Choroid plexus epithelial cell (primary cell): Measurements from ENCODE around the gene FOXP1.
"Not testable (repeated sequence)": the region's sequence is repeated elsewhere in the genome, so short reads cannot be mapped to it uniquely, and the experiment has no call there.

Experiments used
- DNase-seq: peaks from one replicate; pipeline ENCODE4 v3.0.0-alpha.2; 2010; ENCODE audit warnings: low read depth
- H3K4me3 ChIP-seq: 2 replicates; pipeline ENCODE4 v1.5.1; 2011; ENCODE audit warnings: low read depth, mild to moderate bottlenecking, control low read depth, low read length, moderate library complexity
- TF ChIP-seq, protein P1 (sequence below): conservative IDR thresholded peaks from 2 replicates; pipeline ENCODE4 v1.5.1; 2011; ENCODE audit warnings: low read depth, mild to moderate bottlenecking, control low read depth, inconsistent platforms, low read length, moderate library complexity

Gene FOXP1

DNA sequence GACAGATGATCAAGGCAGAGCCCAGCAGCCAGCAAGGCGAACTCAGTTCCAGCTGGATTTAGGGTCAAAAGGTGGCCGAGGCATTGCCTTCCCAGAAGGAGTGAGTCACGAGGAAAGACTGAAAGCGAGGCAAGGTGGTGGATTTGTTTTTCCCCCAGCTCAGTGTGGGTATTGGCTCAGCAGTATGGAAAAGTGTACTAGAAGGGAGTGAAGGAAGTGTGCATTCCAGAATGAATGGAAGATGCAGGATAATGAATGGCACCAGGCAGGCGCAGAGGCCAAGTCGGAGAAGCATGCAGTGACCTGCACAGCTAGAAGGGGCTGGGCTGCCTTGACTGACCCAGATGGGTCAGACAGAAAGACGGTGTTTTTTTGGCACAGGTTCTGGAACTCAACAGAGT is 46.3 kb downstream of the FOXP1 start:
- DNase-seq, result peak; percentile 74
- H3K4me3 ChIP-seq, result no peak overlapping the region
- TF ChIP-seq, protein P1, sequence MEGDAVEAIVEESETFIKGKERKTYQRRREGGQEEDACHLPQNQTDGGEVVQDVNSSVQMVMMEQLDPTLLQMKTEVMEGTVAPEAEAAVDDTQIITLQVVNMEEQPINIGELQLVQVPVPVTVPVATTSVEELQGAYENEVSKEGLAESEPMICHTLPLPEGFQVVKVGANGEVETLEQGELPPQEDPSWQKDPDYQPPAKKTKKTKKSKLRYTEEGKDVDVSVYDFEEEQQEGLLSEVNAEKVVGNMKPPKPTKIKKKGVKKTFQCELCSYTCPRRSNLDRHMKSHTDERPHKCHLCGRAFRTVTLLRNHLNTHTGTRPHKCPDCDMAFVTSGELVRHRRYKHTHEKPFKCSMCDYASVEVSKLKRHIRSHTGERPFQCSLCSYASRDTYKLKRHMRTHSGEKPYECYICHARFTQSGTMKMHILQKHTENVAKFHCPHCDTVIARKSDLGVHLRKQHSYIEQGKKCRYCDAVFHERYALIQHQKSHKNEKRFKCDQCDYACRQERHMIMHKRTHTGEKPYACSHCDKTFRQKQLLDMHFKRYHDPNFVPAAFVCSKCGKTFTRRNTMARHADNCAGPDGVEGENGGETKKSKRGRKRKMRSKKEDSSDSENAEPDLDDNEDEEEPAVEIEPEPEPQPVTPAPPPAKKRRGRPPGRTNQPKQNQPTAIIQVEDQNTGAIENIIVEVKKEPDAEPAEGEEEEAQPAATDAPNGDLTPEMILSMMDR, result no peak

DNA sequence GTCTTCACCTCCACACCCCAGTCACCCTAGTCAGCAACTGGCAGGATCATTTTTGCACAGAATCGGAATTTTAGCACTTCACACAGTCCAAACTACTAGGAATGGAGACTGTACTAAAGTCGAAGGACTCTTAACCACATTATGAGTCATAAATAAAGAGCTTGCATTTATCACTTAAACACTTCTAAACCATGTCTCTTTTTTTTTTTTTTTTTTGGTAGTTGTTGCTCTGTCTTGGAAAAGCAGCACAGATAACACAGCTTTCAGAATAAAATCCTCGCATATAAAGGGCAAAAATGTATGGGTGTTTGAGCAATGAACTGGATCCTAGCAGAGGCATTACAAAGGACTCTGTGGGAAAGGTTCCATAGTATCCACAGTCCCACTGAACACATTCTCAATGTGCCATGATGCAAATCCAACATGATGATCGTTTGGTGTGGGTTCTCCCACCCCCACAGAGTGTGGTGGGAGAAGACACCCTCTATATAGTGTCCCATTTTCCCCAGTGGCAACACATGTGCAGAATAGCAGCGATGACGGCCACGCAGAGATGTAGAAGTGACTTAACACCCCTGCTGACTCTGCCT is 47.1 kb downstream of the FOXP1 start:
- TF ChIP-seq, protein P1, result no peak
- no peak overlapping the region for H3K4me3 ChIP-seq
- DNase-seq, result peak; percentile 85

DNA sequence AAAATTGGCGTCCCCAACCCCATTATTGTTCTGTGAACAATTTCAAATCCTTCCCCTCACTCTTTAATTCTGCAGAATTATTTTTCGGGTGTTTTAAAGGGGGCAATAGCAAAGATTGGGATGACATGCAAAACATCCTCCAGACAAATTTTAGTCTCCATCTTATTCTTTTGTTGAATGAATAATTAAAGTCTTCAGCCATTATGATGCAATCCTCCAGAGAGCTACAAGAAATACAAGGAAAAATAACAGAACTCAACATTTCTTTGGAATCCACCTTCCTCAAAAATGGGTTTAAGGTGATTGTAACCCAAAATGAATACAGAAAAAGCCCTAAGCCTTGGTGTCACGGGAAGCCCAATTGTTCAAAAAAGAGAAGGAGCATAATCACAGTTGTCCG is 49.9 kb downstream of the FOXP1 start:
- H3K4me3 ChIP-seq, result no peak overlapping the region
- DNase-seq, result no peak
- TF ChIP-seq, protein P1, result no peak

DNA sequence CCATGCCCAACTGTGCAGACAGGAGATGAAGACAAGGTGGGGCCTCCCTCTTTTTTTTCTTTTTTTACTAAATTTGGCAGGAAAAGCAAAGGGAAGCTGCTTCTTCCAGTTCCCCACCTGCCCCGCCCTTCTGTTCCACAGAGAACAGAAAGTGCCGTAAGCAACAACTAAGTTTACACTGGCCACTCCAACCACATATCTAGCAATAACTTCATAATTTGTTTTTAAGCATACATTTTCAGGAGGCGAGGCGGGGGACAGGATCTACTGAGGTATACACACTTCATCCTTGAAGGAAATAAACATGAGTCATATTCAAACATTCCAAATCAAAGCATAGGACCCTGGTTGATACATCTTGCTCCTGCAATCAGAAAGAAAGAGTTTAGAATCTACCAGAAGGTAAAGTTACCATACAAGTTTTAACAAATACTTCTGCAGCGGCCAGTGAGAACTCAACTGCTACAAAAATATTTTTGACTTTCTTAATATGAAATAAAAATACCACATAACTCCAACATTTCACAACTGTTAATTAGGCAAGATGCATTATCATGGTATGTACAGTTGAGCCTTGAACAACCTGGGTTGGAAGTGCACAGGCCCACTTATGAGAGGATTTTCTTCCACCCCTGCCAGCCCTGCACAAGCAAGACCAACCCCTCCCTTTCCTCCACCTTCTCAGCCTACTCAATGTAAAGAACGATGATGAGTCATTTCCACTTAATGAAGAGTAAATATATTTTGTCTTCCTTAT is 50.7 kb downstream of the FOXP1 start:
- no peak overlapping the region for H3K4me3 ChIP-seq
- TF ChIP-seq, protein P1, result no peak
- peak; percentile 74 for DNase-seq

DNA sequence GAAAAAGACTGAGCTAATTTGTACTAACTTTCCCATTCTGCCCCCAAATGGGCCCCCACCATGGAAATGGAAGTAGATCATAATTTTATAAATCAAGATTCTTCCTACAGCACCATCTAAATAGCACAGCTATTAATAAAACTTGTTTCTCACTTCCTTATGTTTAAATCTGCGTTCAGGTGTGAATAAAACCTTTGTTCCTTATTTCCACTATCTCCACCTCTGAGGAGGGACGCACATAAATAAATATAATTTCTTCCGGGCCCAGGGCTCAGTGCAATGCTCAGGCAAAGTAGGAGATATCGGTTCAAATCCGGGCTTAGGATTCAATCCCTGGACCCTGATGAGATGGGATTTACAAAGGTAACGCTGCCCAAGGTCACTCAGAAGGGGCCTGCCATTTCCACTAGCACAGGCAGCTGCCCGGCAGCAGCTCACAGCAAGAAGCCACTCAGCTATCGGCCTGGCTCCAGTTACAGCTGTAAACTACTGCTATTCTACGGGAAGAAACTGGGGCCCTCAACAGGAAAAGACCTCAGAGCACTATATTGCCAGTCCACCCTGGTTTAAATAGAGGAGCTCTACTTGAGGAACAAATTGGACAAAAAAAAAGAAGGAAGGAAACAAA is 52.5 kb downstream of the FOXP1 start:
- no peak overlapping the region for H3K4me3 ChIP-seq
- TF ChIP-seq, protein P1, result no peak
- peak; percentile 72 for DNase-seq

DNA sequence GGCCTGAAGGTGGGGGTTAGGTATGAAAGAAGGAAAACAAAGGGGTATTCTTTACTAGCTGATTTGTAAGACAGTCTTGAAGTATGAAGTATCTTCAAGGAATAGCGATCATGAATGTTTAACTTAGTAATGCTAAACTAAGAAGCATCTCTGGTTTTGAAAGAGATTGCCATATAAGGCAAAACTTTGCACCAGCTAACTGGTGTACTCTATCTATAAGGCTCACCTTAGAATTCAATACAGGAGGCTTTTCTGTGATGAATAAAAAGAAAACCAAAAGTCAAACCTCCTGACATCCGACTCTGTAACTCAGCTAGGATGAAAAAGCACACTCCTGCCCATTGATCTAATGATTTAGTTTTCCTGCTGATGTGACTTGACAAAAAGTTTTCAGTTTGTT is 54.7 kb downstream of the FOXP1 start:
- no peak for DNase-seq
- no peak overlapping the region for H3K4me3 ChIP-seq
- TF ChIP-seq, protein P1, result no peak

DNA sequence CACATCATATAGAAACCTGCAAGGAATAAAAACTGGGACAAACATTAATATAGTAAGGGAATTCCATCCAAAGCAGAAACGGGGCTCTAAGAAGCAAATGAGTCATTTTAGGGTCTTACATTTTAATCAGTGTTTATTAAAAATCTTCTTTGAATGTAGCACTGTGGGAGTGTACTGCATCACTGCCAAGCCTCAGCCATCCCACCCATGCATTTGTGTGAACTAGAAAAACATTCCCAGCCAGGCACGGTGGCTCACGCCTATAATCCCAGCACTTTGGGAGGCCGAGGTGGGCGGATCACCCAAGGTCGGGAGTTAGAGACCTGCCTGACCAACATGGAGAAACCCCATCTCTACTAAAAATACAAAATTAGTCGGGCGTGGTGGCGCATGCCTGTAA is 57.1 kb downstream of the FOXP1 start:
- H3K4me3 ChIP-seq, DNase-seq: not testable (repeated sequence)
